ENCODE results near the gene TIMP2.

- no peak for TF ChIP-seq CTCF (IDR thresholded peaks at IDR 0.05; ENCODE audit: low read depth, low read length)
- no peak for TF ChIP-seq EZH2phosphoT487 (IDR thresholded peaks at IDR 0.05; ENCODE audit: low read depth)
Measured at GRCh38 chr17:78904371-78904770, 20.8 kb downstream of the TIMP2 start.

Data from OCI-LY3 (cell line).